SK-N-SH (cell line): ENCODE results near the gene SERPINI2.

Experiments
- CTCF ChIP-seq: fragments of 200-600 bp; sonication (generic); IDR thresholded peaks from 2 replicates; pipeline ENCODE4 v1.6.1; 2017; ENCODE audit warnings: antibody characterized with exemption, mild to moderate bottlenecking, moderate library complexity
- GABPA ChIP-seq: IDR thresholded peaks from 2 replicates; pipeline ENCODE4 v1.4.0; 2012; ENCODE audit warnings: low read depth, mild to moderate bottlenecking
- JUND ChIP-seq: IDR thresholded peaks from 2 replicates; pipeline ENCODE4 v1.4.0; 2012
- MXI1 ChIP-seq: IDR thresholded peaks from 2 replicates; pipeline ENCODE4 v1.6.1; 2012; ENCODE audit warnings: mild to moderate bottlenecking, low read depth, low read length, improper control_type of control experiment
- POLR2AphosphoS5 ChIP-seq: IDR thresholded peaks from 2 replicates; pipeline ENCODE4 v1.6.1; 2012; ENCODE audit warnings: low read depth, low read length
- YY1 ChIP-seq: IDR thresholded peaks from 2 replicates; pipeline ENCODE4 v1.4.0; 2012; ENCODE audit warnings: low read depth, mild to moderate bottlenecking

DNA sequence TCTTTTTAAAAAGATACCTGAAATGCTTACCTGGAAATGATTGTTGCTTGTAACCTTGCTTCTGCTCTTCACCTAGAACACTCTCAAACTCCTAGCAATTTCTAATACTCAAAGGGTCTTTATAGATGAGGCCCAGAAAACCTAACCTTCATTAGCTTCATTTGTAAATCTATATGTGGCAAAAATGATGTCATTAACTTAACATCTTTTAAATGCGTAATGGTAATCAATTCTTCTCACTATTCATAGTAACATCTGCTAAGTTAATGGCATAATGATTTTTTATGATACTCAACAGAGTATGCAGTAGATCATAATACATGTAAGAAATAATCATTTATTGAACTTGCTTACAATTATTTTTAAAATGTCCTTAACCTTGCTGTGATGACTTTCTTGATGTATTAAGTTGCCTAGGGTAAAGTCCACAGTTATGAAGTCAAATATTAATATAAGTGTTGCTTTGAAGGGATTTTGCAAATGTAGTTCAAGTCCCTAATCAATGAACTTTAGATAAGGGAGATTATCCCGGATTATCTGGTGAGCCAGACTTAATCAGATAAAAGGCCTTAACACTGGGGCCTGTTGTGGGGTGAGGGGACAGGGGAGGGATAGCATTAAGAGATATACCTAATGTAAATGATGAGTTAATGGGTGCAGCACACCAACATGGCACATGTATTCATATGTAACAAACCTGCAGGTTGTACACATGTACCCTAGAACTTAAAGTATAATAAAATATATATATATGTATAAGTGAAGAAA, 10.1 kb upstream of the SERPINI2 start:
- TF ChIP-seq CTCF = no peak
- TF ChIP-seq POLR2AphosphoS5 = no peak
- no peak for TF ChIP-seq MXI1
- no peak for TF ChIP-seq JUND
- TF ChIP-seq GABPA = no peak
- TF ChIP-seq YY1 = no peak
